ENCODE measurements around the gene ERCC2.

DNA sequence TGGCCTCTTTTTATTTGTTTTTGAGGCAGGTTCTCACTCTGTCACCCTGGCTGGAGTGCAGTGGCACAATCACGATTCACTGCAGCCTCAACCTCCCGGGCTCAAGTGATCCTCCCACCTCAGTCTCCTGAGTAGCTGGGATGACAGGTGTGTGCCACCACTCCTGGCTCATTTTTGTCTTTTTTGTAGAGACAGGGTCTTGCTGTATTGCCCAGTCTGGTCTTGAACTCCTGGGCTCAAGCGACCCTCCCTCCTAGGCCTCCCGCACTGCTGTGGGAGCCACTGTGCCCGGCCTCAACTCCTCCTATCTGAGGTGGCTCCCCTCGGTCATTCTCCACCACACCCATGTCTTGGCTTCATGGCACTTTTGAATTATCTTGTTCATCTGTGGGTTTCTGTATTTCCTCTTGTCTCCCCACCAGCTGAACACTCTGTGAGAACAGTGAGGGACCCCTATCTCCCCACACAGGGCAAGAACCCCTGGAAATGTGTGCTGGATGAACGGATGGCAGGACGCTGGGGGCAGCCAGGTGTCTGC lies 55.6 kb downstream of the ERCC2 start:
- TF ChIP-seq POLR2AphosphoS5 (IDR thresholded peaks at IDR 0.05; ENCODE audit: low read depth) (no peak), EZH2phosphoT487 (IDR thresholded peaks at IDR 0.05; ENCODE audit: unreplicated experiment) (no peak), EZH2 (IDR thresholded peaks at IDR 0.05; ENCODE audit: low read depth, unreplicated experiment) (no peak), CTCF (conservative IDR thresholded peaks at IDR 0.05; ENCODE audit: low read depth in 2 of 2) (no peak), CREB1 (CRISPR knock-in tag; IDR thresholded peaks at IDR 0.05; ENCODE audit: low read depth) (no peak), REST (IDR thresholded peaks at IDR 0.05; ENCODE audit: unreplicated experiment) (no peak), STAT1 (IDR thresholded peaks at IDR 0.05; ENCODE audit: unreplicated experiment) (no peak), ZNF331 (CRISPR knock-in tag; IDR thresholded peaks at IDR 0.05; ENCODE audit: low read depth) (no peak), ZNF114 (CRISPR knock-in tag; IDR thresholded peaks at IDR 0.05) (no peak)

Measured in GM23338 (cell line).